Liver (tissue), 9 donors: ENCODE data around the gene PCBD1. TPM values are rescaled to one million over a fixed set of nuclear protein-coding genes. Genes with fewer than 3 reads are reported as not detected.

Experiments
- DNase-seq: peaks from one replicate; pipeline ENCODE4 v3.0.0-alpha.2; 2017; ENCODE audit warnings: low spot score
- H3K27ac ChIP-seq, 2 donors: one replicate each; pipeline ENCODE4 v1.7.0; 2013; ENCODE audit warnings: inconsistent platforms in 2 of 2, low read length in 2 of 2, control low read depth in 1 of 2, low read depth in 1 of 2, mild to moderate bottlenecking in 1 of 2
- H3K27me3 ChIP-seq, 4 donors: one replicate each; pipeline versions ENCODE4 v1.6.1 to v1.7.0; 2013; ENCODE audit warnings: low read length in 3 of 4, inconsistent platforms in 1 of 4, mild to moderate bottlenecking in 1 of 4, moderate library complexity in 1 of 4; ENCODE audit not compliant: control insufficient read depth in 4 of 4, insufficient read depth in 4 of 4
- H3K36me3 ChIP-seq, 4 donors: one replicate each; pipeline versions ENCODE4 v1.6.1 to v1.7.0; 2013; ENCODE audit warnings: low read length in 3 of 4, mild to moderate bottlenecking in 3 of 4, low read depth in 1 of 4, moderate library complexity in 1 of 4; ENCODE audit not compliant: control insufficient read depth in 4 of 4, insufficient read depth in 3 of 4
- H3K4me1 ChIP-seq, 4 donors: one replicate each; pipeline versions ENCODE4 v1.6.1 to v1.7.0; 2013; ENCODE audit warnings: low read length in 3 of 4, mild to moderate bottlenecking in 3 of 4, moderate library complexity in 1 of 4; ENCODE audit not compliant: control insufficient read depth in 4 of 4, insufficient read depth in 4 of 4
- H3K4me3 ChIP-seq, 3 donors: one replicate each; pipeline versions ENCODE4 v1.6.1 to v1.7.0; 2013; ENCODE audit warnings: low read length in 3 of 3, control low read depth in 1 of 3, low read depth in 1 of 3, mild to moderate bottlenecking in 1 of 3
- H3K9ac ChIP-seq, 2 donors: one replicate each; pipeline ENCODE4 v1.7.0; 2013; ENCODE audit warnings: low read length in 2 of 2, mild to moderate bottlenecking in 2 of 2, moderate library complexity in 2 of 2, control low read depth in 1 of 2, low read depth in 1 of 2
- H3K9me3 ChIP-seq, 4 donors: one replicate each; pipeline versions ENCODE4 v1.6.1 to v1.7.0; 2013; ENCODE audit warnings: low read length in 3 of 4; ENCODE audit not compliant: control insufficient read depth in 4 of 4
- ATF3 ChIP-seq: IDR thresholded peaks from 2 replicates; pipeline ENCODE4 v1.6.1; 2016; ENCODE audit warnings: antibody characterized with exemption
- FOXA1 ChIP-seq: IDR thresholded peaks from 2 replicates; pipeline ENCODE4 v1.6.1; 2016; ENCODE audit warnings: antibody characterized with exemption
- GABPA ChIP-seq, 2 donors: IDR thresholded peaks in 1 of 2; conservative IDR thresholded peaks in 1 of 2; 2 replicates each; pipeline ENCODE4 v1.6.1; 2016; ENCODE audit warnings: antibody characterized with exemption in 2 of 2, mild to moderate bottlenecking in 1 of 2, moderate library complexity in 1 of 2
- HNF4A ChIP-seq, 2 donors: conservative IDR thresholded peaks; 2 replicates each; pipeline ENCODE4 v1.6.1; 2016; ENCODE audit warnings: antibody characterized with exemption in 2 of 2, mild to moderate bottlenecking in 2 of 2
- HNF4G ChIP-seq: IDR thresholded peaks from 2 replicates; pipeline ENCODE4 v1.6.1; 2016; ENCODE audit warnings: antibody characterized with exemption
- JUND ChIP-seq, 2 donors: IDR thresholded peaks; 2 replicates each; pipeline ENCODE4 v1.6.1; 2016; ENCODE audit warnings: antibody characterized with exemption in 2 of 2
- NR2F2 ChIP-seq: IDR thresholded peaks from 2 replicates; pipeline ENCODE4 v1.6.1; 2016; ENCODE audit warnings: antibody characterized with exemption
- RAD21 ChIP-seq, 2 donors: IDR thresholded peaks; 2 replicates each; pipeline ENCODE4 v1.6.1; 2016; ENCODE audit warnings: antibody characterized with exemption in 2 of 2, mild to moderate bottlenecking in 2 of 2
- SP1 ChIP-seq: IDR thresholded peaks from 2 replicates; pipeline ENCODE4 v1.6.1; 2018; ENCODE audit warnings: antibody characterized with exemption, mild to moderate bottlenecking
- TAF1 ChIP-seq: conservative IDR thresholded peaks from 2 replicates; pipeline ENCODE4 v1.6.1; 2016; ENCODE audit warnings: antibody characterized with exemption, mild to moderate bottlenecking
- YY1 ChIP-seq: IDR thresholded peaks from 2 replicates; pipeline ENCODE4 v1.6.1; 2016; ENCODE audit warnings: antibody characterized with exemption, mild to moderate bottlenecking
- ZBTB33 ChIP-seq: IDR thresholded peaks from 2 replicates; pipeline ENCODE4 v1.6.1; 2016; ENCODE audit warnings: antibody characterized with exemption
- WGBS: extraction: QIAGEN DNeasy Blood & Tissue Kit; methylation state at CpG from one replicate; pipeline ENCODE4 v1.1.7; 2013; 5-methylcytosine and 5-hydroxymethylcytosine counted together
- polyA plus RNA-seq, 2 donors: library from polyadenylated mRNA; stranded (reverse) in 1 of 2; unstranded in 1 of 2; fragments of 200-250 nt in 1 of 2; fragments of >200 nt in 1 of 2; fragmentation: Nextera tagmentation in 1 of 2; extraction: Ambion mirVana in 1 of 2; gene quantifications; one replicate each; pipeline versions ENCODE4 v1.2.1 to v1.2.3, GENCODE V29; 2013 to 2015
- total RNA-seq, 2 donors: library from RNA; depleted of rRNA; stranded (reverse); fragments of >200 nt; gene quantifications; one replicate each; pipeline ENCODE4 v1.2.3, GENCODE V29; 2014
- TF ChIP-seq, protein P1 (sequence below): IDR thresholded peaks from 2 replicates; pipeline ENCODE4 v1.6.1; 2016; ENCODE audit warnings: antibody characterized with exemption, mild to moderate bottlenecking
- TF ChIP-seq, protein P2 (sequence below): IDR thresholded peaks from 2 replicates; pipeline ENCODE4 v1.6.1; 2016; ENCODE audit warnings: antibody characterized with exemption
- donor health status: healthy.
- donor health status: healthy.
- donor health status: healthy.
- donor health status: healthy.
- donor health status: healthy.

PCBD1 gene
- total and polyA plus RNA-seq, 4 donors, result 72.0 to 458 (median 171) TPM

GRCh38 chr10:70936111-70936510 lies 47.7 kb upstream of the PCBD1 start (continued):
- TF ChIP-seq TAF1, result no peak

DNA sequence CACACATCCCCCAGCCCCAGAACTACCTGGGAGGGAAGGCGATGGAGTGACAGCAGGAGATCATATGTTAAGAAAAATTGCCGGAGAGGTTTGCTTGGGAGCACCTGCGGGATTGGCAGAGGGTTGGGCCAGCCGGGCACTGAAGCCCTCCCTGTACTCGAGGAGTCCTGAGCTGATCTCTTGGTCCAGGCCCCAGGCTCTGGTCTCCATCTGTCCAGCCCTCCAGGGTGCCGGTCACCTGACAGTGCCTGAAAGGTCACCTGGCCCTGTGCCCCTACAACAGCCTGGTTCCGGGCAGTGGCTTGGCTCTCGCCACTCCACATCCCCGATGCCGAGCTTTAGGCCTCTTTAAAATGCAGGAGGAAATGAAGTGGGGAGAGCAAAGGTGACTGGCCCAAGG lies 47.3 kb upstream of the PCBD1 start:
- Histone ChIP-seq H3K27me3 (peaks cover 0 to 3% (median 0%) of the 10 kb centered on the region in 4 donors), H3K27ac (no peak overlapping the region), H3K9me3 (no peaks in the 10 kb centered on the region), H3K36me3 (no peaks in the 10 kb centered on the region), H3K4me1 (no peaks in the 10 kb centered on the region), H3K9ac (no peak overlapping the region), H3K4me3 (no peak overlapping the region)
- DNase-seq, result no peak
- WGBS, result 82% methylated on average over 10 of the region's 10 CpGs
- no peak for TF ChIP-seq FOXA1
- no peak for TF ChIP-seq YY1
- TF ChIP-seq, protein P1, sequence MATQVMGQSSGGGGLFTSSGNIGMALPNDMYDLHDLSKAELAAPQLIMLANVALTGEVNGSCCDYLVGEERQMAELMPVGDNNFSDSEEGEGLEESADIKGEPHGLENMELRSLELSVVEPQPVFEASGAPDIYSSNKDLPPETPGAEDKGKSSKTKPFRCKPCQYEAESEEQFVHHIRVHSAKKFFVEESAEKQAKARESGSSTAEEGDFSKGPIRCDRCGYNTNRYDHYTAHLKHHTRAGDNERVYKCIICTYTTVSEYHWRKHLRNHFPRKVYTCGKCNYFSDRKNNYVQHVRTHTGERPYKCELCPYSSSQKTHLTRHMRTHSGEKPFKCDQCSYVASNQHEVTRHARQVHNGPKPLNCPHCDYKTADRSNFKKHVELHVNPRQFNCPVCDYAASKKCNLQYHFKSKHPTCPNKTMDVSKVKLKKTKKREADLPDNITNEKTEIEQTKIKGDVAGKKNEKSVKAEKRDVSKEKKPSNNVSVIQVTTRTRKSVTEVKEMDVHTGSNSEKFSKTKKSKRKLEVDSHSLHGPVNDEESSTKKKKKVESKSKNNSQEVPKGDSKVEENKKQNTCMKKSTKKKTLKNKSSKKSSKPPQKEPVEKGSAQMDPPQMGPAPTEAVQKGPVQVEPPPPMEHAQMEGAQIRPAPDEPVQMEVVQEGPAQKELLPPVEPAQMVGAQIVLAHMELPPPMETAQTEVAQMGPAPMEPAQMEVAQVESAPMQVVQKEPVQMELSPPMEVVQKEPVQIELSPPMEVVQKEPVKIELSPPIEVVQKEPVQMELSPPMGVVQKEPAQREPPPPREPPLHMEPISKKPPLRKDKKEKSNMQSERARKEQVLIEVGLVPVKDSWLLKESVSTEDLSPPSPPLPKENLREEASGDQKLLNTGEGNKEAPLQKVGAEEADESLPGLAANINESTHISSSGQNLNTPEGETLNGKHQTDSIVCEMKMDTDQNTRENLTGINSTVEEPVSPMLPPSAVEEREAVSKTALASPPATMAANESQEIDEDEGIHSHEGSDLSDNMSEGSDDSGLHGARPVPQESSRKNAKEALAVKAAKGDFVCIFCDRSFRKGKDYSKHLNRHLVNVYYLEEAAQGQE, result no peak
- TF ChIP-seq ATF3, result no peak
- no peak for TF ChIP-seq HNF4A (conservative IDR thresholded peaks at IDR 0.05)
- TF ChIP-seq ZBTB33, result no peak
- TF ChIP-seq, protein P2, sequence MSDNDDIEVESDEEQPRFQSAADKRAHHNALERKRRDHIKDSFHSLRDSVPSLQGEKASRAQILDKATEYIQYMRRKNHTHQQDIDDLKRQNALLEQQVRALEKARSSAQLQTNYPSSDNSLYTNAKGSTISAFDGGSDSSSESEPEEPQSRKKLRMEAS, result no peak
- no peak for TF ChIP-seq GABPA (IDR thresholded peaks at IDR 0.05 in 1 of 2, conservative IDR thresholded peaks at IDR 0.05 in 1 of 2)
- no peak for TF ChIP-seq HNF4G
- TF ChIP-seq SP1, result no peak
- TF ChIP-seq RAD21 (IDR thresholded peaks at IDR 0.05), result no peak
- no peak for TF ChIP-seq JUND (IDR thresholded peaks at IDR 0.05)
- no peak for TF ChIP-seq NR2F2

- DNase-seq, result no peak
- H3K9me3 ChIP-seq, result no peaks in the 10 kb centered on the region
- H3K9ac ChIP-seq, result no peak overlapping the region
- no peak overlapping the region for H3K4me3 ChIP-seq
- H3K36me3 ChIP-seq, result no peaks in the 10 kb centered on the region
- TF ChIP-seq NR2F2 (no peak), HNF4A (conservative IDR thresholded peaks at IDR 0.05) (no peak), RAD21 (IDR thresholded peaks at IDR 0.05) (no peak)
- TF ChIP-seq, protein P2, result no peak
- peaks cover 0 to 3% (median 0%) of the 10 kb centered on the region in 4 donors for H3K27me3 ChIP-seq
- H3K4me1 ChIP-seq, result no peaks in the 10 kb centered on the region
- H3K27ac ChIP-seq, result no peak overlapping the region
- WGBS, result 91% methylated on average over 11 of the region's 11 CpGs
These were observed 46.8 kb upstream of the PCBD1 start for GRCh38 chr10:70935125-70935625.
